Fibroblast of skin of left biceps (primary cell): ENCODE data around the gene TPSG1.
"Not testable (repeated sequence)": the region's sequence is repeated elsewhere in the genome, so short reads cannot be mapped to it uniquely, and the experiment has no call there.

Source experiments
- DNase-seq, 2 experiments: peaks; one replicate each; pipeline ENCODE4 v3.0.0-alpha.2; 2013; ENCODE audit warnings: low read depth in 2 of 2

TPSG1 gene

GRCh38 chr16:1230471-1231212 is 5.6 kb upstream of the TPSG1 start:
- DNase-seq: not testable (repeated sequence)

- not testable (repeated sequence) for DNase-seq
These were observed 5.0 kb upstream of the TPSG1 start, which contains the start of gene TPSB2 for GRCh38 chr16:1230084-1230470. Gene TPSB2 (minus strand): TSS chr16:1230184. CDS start chr16:1229951, 233 bp downstream.

- not testable (repeated sequence) for DNase-seq
These were observed 4.4 kb upstream of the TPSG1 start for GRCh38 chr16:1229476-1229875.

- not testable (repeated sequence) for DNase-seq
These were observed 3.2 kb upstream of the TPSG1 start for GRCh38 chr16:1228227-1228626.

GRCh38 chr16:1226692-1227091 is 1.6 kb upstream of the TPSG1 start:
- DNase-seq: not testable (repeated sequence)

GRCh38 chr16:1225728-1226311 is 752 bp upstream of the TPSG1 start:
- DNase-seq: not testable (repeated sequence)

- DNase-seq: no peak
These were observed 510 bp downstream of the TPSG1 start for GRCh38 chr16:1224558-1224957.

GRCh38 chr16:1223355-1224214 is 1.5 kb downstream of the TPSG1 start:
- no peak for DNase-seq

GRCh38 chr16:1222553-1223354 is 2.3 kb downstream of the TPSG1 start:
- DNase-seq: no peak

GRCh38 chr16:1221628-1222552 is 3.2 kb downstream of the TPSG1 start:
- no peak for DNase-seq

- DNase-seq: no peak
These were observed 4.0 kb downstream of the TPSG1 start for GRCh38 chr16:1220841-1221627.

- DNase-seq: no peak
These were observed 4.9 kb downstream of the TPSG1 start for GRCh38 chr16:1220098-1220728.

GRCh38 chr16:1218930-1219611 is 6.0 kb downstream of the TPSG1 start:
- DNase-seq: no peak

- DNase-seq: no peak
These were observed 6.8 kb downstream of the TPSG1 start for GRCh38 chr16:1218061-1218929.

GRCh38 chr16:1217526-1217925 is 7.5 kb downstream of the TPSG1 start:
- DNase-seq: no peak

- no peak for DNase-seq
These were observed 8.2 kb downstream of the TPSG1 start for GRCh38 chr16:1216681-1217400.

GRCh38 chr16:1216296-1216619 is 8.8 kb downstream of the TPSG1 start:
- DNase-seq: no peak
